Parathyroid adenoma (tissue), 2 donors: ENCODE measurements around the gene PRKG1.

Experiments
- H2AFZ ChIP-seq: fragments of 300-600 bp; sonication (generic); one replicate; pipeline ENCODE4 v1.7.0; 2017; ENCODE audit warnings: antibody characterized with exemption, mild to moderate bottlenecking
- H3K27ac ChIP-seq: fragments of 300-600 bp; sonication (generic); one replicate; pipeline ENCODE4 v1.7.0; 2017
- H3K27me3 ChIP-seq: fragments of 300-600 bp; sonication (generic); one replicate; pipeline ENCODE4 v1.7.0; 2017; ENCODE audit warnings: low read length; ENCODE audit not compliant: control insufficient read depth, insufficient read depth
- H3K36me3 ChIP-seq: fragments of 300-600 bp; sonication (generic); one replicate; pipeline ENCODE4 v1.7.0; 2017; ENCODE audit warnings: low read length; ENCODE audit not compliant: control insufficient read depth, insufficient read depth
- H3K4me1 ChIP-seq: fragments of 300-600 bp; sonication (generic); one replicate; pipeline ENCODE4 v1.7.0; 2017; ENCODE audit warnings: control low read depth
- H3K4me2 ChIP-seq: fragments of 300-600 bp; sonication (generic); one replicate; pipeline ENCODE4 v1.7.0; 2017; ENCODE audit warnings: low read length
- H3K4me3 ChIP-seq: fragments of 300-600 bp; sonication (generic); one replicate; pipeline ENCODE4 v1.7.0; 2017; ENCODE audit warnings: low read depth, low read length
- H3K79me2 ChIP-seq: fragments of 300-600 bp; sonication (generic); one replicate; pipeline ENCODE4 v1.7.0; 2017; ENCODE audit warnings: control low read depth
- H3K9ac ChIP-seq: fragments of 300-600 bp; sonication (generic); one replicate; pipeline ENCODE4 v1.7.0; 2017; ENCODE audit warnings: mild to moderate bottlenecking
- H3K9me3 ChIP-seq: fragments of 300-600 bp; sonication (generic); one replicate; pipeline ENCODE4 v1.7.0; 2017; ENCODE audit warnings: low read length; ENCODE audit not compliant: control insufficient read depth
- CTCF ChIP-seq: fragments of 300-600 bp; sonication (generic); IDR thresholded peaks from one replicate; pipeline ENCODE4 v1.7.0; 2017; ENCODE audit warnings: antibody characterized with exemption, mild to moderate bottlenecking
- donor health status: primary hyperparathyroidism.

The PRKG1 gene

GRCh38 chr10:51487576-51487975 lies 413.3 kb downstream of the PRKG1 start:
- Histone ChIP-seq H3K27ac (no peak overlapping the region), H3K36me3 (no peaks in the 10 kb centered on the region), H2AFZ (no peak overlapping the region), H3K27me3 (no peaks in the 10 kb centered on the region), H3K79me2 (no peaks in the 10 kb centered on the region), H3K9me3 (no peaks in the 10 kb centered on the region), H3K4me3 (no peak overlapping the region), H3K4me1 (peaks cover 8% of the 10 kb centered on the region), H3K9ac (no peak overlapping the region), H3K4me2 (no peak overlapping the region)
- TF ChIP-seq CTCF = no peak

- Histone ChIP-seq H3K4me1 (peaks cover 3% of the 10 kb centered on the region), H3K9me3 (no peaks in the 10 kb centered on the region), H3K4me3 (no peak overlapping the region), H2AFZ (no peak overlapping the region), H3K9ac (no peak overlapping the region), H3K36me3 (no peaks in the 10 kb centered on the region), H3K4me2 (no peak overlapping the region), H3K27ac (no peak overlapping the region), H3K27me3 (no peaks in the 10 kb centered on the region), H3K79me2 (no peaks in the 10 kb centered on the region)
- no peak for TF ChIP-seq CTCF
Observed at GRCh38 chr10:51488766-51489408, 414.6 kb downstream of the PRKG1 start.

- TF ChIP-seq CTCF = no peak
- Histone ChIP-seq H3K9me3 (no peaks in the 10 kb centered on the region), H3K27me3 (no peaks in the 10 kb centered on the region), H2AFZ (no peak overlapping the region), H3K4me2 (no peak overlapping the region), H3K36me3 (no peaks in the 10 kb centered on the region), H3K79me2 (no peaks in the 10 kb centered on the region), H3K9ac (no peak overlapping the region), H3K27ac (no peak overlapping the region), H3K4me3 (no peak overlapping the region), H3K4me1 (no peaks in the 10 kb centered on the region)
Observed at GRCh38 chr10:51498424-51498823, 424.1 kb downstream of the PRKG1 start.

- no peak overlapping the region for H3K4me2 ChIP-seq
- H3K79me2 ChIP-seq = no peaks in the 10 kb centered on the region
- no peaks in the 10 kb centered on the region for H3K4me1 ChIP-seq
- no peak overlapping the region for H3K27ac ChIP-seq
- H3K9me3 ChIP-seq = no peaks in the 10 kb centered on the region
- no peak overlapping the region for H2AFZ ChIP-seq
- no peaks in the 10 kb centered on the region for H3K36me3 ChIP-seq
- H3K27me3 ChIP-seq = no peaks in the 10 kb centered on the region
- TF ChIP-seq CTCF = no peak
- no peak overlapping the region for H3K4me3 ChIP-seq
- H3K9ac ChIP-seq = no peak overlapping the region
Observed at GRCh38 chr10:51501396-51501795, 427.1 kb downstream of the PRKG1 start.

- Histone ChIP-seq H3K4me2 (no peak overlapping the region), H3K27me3 (no peaks in the 10 kb centered on the region), H3K4me3 (no peak overlapping the region), H3K9me3 (no peaks in the 10 kb centered on the region), H3K79me2 (no peaks in the 10 kb centered on the region), H3K36me3 (no peaks in the 10 kb centered on the region), H3K27ac (no peak overlapping the region), H2AFZ (no peak overlapping the region), H3K9ac (no peak overlapping the region), H3K4me1 (no peaks in the 10 kb centered on the region)
- TF ChIP-seq CTCF = no peak
Observed at GRCh38 chr10:51502124-51502523, 427.8 kb downstream of the PRKG1 start.
